GM19238 (cell line): ENCODE data around the gene DESI2.
"Not testable (repeated sequence)": the region's sequence is repeated elsewhere in the genome, so short reads cannot be mapped to it uniquely, and the experiment has no call there.

Experiments used
- DNase-seq: peaks from one replicate; pipeline ENCODE4 v3.0.0; 2011; ENCODE audit warnings: low spot score; ENCODE audit not compliant: insufficient read length

Gene DESI2

GRCh38 chr1:244654108-244655038 is 1.4 kb downstream of the DESI2 start:
- no peak for DNase-seq

- no peak for DNase-seq
These were observed 2.3 kb downstream of the DESI2 start for GRCh38 chr1:244655186-244655585.

DNA sequence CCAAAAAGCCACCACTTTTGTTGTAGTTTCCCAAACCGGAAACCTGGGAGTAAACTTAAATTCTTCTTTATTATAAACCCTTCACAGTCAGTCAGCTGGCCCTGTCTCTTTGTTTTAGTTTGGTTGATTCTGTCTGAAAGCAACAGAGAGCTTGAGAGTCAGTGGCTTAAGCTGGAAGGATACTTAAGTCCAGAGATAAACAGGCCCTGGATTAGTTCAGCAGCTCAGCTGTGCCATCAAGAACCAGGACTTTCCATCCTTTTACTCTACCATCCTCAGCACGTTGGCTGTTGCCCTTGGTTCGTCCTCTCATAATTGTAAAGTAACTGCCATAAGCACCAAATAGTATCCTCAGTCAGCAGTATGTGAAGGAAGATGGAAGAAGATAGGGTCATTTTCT is 4.5 kb downstream of the DESI2 start:
- no peak for DNase-seq

DNA sequence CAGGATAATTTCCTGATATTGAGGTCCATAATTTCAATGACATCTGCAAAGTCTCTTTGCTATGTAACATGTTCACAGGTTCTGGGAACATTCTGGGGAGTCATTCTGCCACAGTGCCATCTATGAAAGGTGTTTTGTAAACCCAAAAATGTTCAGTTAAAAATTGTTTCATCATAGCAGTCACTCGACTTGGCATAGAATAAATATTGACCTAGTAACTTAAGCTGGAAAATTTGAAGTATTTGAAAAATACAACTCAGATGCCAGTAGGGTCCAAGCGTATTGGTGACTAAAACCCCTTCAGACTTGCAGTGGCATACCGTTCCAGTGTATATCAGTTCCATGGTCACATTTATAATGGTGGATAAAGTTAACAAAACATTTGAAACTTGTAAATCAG is 6.8 kb downstream of the DESI2 start:
- DNase-seq = no peak

- no peak for DNase-seq
These were observed 7.7 kb downstream of the DESI2 start for GRCh38 chr1:244660595-244660994.

DNA sequence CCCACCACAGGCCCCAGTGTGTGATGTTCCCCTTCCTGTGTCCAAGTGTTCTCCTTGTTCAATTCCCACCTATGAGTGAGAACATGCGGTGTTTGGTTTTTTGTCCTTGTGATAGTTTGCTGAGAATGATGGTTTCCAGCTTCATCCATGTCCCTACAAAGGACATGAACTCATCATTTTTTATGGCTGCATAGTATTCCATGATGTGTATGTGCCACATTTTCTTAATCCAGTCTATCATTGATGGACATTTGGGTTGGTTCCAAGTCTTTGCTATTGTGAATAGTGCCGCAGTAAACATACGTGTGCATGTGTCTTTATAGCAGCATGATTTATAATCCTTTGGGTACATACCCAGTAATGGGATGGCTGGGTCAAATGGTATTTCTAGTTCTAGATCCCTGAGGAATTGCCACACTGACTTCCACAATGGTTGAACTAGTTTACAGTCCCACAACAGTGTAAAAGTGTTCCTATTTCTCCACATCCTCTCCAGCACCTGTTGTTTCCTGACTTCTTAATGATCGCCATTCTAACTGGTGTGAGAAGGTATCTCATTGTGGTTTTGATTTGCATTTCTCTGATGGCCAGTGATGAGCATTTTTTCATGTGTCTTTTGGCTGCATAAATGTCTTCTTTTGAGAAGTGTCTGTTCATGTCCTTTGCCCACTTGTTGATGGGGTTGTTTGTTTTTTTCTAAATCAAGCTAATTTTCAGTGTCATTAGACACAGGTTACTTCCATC is 8.8 kb downstream of the DESI2 start:
- DNase-seq = not testable (repeated sequence)

- DNase-seq = no peak
These were observed 9.7 kb downstream of the DESI2 start for GRCh38 chr1:244662599-244662998.

GRCh38 chr1:244664353-244664752 is 11.4 kb downstream of the DESI2 start:
- no peak for DNase-seq

DNA sequence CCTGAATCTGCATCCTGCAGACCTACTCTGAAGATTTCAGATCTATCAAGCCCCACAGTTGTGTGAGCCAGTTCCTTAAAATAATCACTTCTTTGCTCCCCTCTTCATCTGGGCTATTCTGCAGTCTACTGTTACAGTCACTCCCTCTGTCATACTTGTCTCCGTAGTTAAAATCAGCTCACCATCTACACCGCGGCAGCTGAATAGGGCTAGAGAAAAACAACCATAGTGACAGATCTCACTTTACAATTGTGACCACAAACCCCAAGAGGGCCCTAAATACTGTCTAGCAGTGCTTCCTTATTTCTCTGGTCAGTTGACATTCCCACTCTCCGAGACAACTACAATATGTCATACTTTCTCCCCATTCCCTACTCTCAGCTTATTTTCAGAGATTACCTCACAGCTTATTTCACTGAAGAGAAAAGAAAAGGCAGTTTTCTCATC is 12.9 kb downstream of the DESI2 start:
- DNase-seq = no peak

DNA sequence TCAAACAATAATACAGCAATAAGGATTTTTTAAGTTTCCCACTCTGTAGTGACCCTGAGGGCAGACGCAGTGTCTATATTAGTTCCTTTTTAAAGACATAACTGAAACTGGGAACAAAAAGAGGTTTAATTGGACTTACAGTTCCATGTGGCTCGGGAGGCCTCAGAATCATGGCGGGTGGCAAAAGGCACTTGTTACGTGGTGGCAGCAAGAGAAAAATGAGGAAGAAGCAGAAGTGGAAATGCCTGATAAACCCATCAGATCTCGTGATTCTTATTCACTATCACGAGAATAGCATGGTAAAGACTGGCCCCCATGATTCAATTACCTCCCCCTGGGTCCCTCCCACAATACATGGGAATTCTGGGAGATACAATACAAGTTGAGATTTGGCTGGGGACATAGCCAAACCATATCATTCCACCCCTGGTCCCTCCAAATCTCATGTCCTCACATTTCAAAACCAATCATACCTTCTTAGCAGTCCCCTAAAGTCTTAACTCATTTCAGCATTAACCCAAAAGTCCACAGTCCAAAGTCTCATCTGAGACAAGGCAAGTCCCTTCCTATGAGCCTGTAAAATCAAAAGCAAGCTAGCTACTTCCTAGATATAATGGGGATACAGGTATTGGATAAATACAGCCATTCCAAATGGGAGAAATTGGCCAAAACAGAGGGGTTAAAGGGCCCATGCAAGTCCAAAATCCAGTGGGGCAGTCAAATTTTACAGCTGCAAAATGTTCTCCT is 13.9 kb downstream of the DESI2 start:
- not testable (repeated sequence) for DNase-seq

DNA sequence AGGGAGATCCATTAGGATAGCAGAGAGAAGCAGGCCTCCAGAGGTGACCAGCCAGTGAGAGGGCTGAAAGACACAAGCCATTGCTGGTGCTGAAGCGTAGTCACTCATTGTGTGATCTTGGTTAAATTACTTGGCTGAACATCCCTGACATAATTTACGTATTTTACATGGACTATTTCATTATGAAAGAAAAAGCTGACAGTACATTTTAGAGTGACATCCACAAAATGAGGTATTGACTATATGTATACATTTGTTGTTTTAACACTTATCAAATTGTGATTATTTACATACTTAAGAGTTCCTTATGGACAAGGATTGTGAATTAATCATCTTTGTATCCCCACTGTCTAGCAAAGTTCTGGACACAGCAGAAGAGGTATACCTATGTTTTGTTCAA is 14.9 kb downstream of the DESI2 start:
- no peak for DNase-seq

DNA sequence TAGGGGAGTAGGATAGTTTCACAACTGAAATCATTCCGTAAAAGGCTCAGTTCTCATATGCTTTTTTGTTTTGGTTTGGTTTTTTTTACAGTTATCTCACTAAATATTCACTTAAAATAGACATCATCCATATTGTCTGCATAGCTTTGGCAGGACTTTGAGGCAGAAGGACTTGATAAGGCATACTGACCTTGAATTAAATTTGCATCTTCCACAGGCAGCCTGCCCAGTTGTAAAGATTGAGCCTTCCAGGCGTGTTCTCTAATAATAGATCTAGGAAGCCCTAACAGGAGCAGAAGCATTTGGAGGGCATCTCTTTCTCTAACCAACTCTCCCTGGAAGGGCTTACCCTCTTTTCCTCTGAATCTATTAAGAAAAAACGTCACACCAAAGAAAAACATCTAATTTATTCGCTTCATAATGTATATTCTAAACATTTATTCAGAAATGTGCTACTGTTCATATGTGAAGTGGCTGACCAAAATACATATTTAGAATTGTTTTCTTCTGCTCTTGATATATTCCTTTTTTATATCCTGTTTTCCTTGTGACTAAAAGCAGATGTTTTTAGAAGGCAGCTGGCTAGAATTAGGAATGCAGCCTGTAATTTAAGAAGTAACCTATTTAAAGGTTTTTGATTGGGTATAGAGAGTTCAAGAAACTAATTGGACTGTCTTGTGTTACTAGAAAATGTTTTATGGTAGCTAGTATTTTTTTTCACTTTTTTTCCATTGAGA is 20.2 kb downstream of the DESI2 start:
- DNase-seq = no peak

DNA sequence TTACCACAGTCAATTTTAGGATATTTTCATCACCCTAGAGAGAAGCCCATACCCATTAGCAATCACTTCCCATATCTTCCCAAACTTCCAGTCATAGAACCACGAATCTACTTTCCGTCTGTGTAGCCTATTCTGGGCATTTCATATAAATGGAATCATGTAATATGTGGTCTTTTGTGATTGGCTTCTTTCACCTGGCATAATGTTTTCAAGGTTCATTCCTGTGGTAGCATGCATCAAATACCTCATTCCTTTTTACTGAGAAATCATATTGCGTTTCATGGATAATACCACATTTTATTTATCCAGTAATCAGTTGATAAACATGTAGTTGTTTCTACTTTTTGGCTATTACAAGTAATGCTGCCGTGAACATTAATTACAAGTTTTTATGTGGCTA is 21.5 kb downstream of the DESI2 start:
- no peak for DNase-seq

GRCh38 chr1:244675167-244675566 is 22.2 kb downstream of the DESI2 start:
- no peak for DNase-seq

GRCh38 chr1:244678697-244679096 is 25.8 kb downstream of the DESI2 start:
- DNase-seq = no peak

GRCh38 chr1:244680667-244681066 is 27.7 kb downstream of the DESI2 start:
- DNase-seq = no peak

DNA sequence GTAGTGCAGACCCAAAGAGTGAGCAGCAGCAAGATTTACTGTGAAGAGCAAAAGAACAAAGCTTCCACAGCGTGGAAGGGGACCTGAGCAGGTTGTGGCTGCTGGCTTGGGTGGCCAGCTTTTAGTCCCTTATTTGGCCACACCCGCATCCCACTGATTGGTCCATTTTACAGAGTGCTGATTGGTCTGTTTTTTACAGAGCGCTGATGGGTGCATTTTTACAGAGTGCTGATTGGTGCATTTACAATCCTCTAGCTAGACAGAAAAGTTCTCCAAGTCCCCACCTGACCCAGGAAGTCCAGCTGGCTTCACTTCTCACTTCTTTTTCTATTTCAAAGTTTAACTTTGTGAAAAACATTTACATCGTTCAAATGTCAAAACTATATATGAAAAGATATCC is 29.2 kb downstream of the DESI2 start:
- not testable (repeated sequence) for DNase-seq

DNA sequence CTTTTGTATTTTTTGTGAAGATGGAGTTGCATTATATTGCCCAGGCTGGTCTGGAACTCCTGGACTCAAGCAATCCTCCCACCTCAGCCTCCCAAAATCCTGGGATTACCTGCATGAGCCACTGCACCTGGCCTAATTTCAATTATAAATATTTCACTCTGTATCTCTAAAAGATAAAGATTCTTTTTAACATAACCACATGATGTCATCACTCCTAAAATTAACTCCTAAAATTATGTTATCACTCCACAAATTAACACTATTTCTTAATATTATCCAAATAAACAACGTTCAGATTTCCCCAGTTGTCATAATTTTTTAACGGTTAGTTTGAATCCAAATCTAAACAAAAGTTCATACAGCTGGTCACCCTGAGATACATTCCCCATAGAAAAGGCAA is 43.0 kb downstream of the DESI2 start:
- no peak for DNase-seq

DNA sequence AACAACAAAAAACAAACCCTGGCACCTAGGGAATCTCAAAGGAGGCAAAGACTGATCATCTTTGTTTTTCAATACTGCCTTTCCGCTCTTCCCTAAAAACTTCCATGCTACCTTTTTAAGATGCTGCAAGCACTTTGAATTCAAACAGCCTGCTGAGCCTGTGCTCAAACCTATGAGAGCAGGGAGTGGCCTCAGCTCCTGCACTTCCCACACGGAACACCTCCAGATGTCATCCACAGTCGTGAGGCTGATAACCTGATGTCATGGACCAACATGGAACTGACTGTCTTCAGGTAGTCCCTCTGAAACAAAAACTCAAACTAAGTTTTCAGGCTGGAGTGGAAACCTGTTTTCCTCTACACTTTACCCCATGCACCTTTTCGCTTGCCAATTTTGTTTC is 46.8 kb downstream of the DESI2 start:
- DNase-seq = no peak

DNA sequence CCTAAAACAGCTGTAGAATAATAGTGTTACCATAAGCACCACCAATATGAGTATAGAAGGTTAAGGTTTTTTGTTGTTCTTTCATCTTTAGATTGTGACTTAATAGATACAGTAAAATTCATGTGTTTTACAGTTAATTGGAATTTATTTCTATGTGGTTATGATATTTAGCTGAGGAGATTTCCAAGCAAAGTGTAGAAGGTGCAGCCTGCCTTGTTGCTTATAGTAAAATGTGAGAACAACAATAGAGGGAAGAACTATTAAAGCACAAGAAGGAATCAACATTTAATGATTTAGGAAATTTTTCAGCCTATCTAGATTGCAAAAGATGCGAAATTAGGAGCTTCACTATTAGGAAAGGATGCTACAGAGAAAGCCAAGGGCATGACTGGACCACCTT is 47.9 kb downstream of the DESI2 start:
- DNase-seq = no peak

DNA sequence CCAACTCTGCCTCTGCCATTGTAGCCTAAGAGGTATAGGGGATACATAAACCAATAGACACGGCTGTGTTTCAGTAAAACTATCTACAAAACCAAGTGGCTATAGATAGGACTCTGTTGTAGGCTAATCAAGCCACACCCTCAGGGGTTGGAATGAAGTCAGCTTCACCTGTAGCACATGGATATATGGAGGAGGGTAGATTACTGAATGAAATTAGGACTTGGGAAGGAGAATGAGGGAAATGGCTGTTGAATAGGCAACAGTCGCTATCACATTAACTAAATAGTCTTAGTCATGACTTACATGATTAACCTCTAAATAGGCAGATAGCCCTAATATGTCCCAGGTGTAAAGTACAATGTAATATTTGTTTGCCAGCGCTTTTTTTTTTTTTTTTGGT is 49.7 kb downstream of the DESI2 start:
- DNase-seq = no peak
